ENCODE results near the gene CLDN3. TPM values are rescaled to one million over a fixed set of nuclear protein-coding genes. Genes with fewer than 3 reads are reported as not detected.

The CLDN3 gene
- total and polyA plus RNA-seq, 9 of the 15 experiments (the other 6 are each of a cell fraction or from before 2014, with no cell fraction given) = 0.29 TPM; not detected in 8

- Histone ChIP-seq H3K9me3 (replicated peaks; ENCODE audit: control insufficient read depth, insufficient read depth, low read depth, low read length) (no peaks in the 10 kb centered on the region), H2AFZ (ENCODE audit: low read depth, low read length) (peak overlapping the region; percentile 34; the same call in 1 of the 2 replicates), H3K36me3 (ENCODE audit: control insufficient read depth, insufficient read depth, low read length) (no peaks in the 10 kb centered on the region), H3K4me3 (no peak overlapping the region), H3K9ac (ENCODE audit: insufficient read depth in 1 of 2, low read depth in 2 of 2, low read length in 2 of 2) (peak overlapping the region in 1 of 2 experiments; percentile 41; a peak in 1 of 4 replicates), H3K27me3 (ENCODE audit: control insufficient read depth in 2 of 2, insufficient read depth in 2 of 2, low read length in 2 of 2) (no peaks in the 10 kb centered on the region; a peak in 1 of 5 replicates), H3K27ac (ENCODE audit: extremely low read depth, low read depth, low read length) (no peak overlapping the region), H3K4me1 (replicated peaks in 1 of 2; ENCODE audit: control insufficient read depth in 2 of 2, insufficient read depth in 2 of 2, low read length in 2 of 2) (peaks cover 10 to 13% of the 10 kb centered on the region in 2 experiments; a peak in 4 of 5 replicates), H3K9me1 (ENCODE audit: control insufficient read depth, insufficient read depth, low read length) (no peaks in the 10 kb centered on the region), H3K79me2 (ENCODE audit: control insufficient read depth, insufficient read depth, low read length) (no peaks in the 10 kb centered on the region), H4K20me1 (replicated peaks; ENCODE audit: control insufficient read depth, insufficient read depth, low read length) (peaks cover 3% of the 10 kb centered on the region; the same call in 1 of the 2 replicates), H3K4me2 (ENCODE audit: insufficient read depth, low read length) (no peak overlapping the region; the same call in 1 of the 2 replicates)
- DNase-seq (ENCODE audit: extremely low read depth in 1 of 4, low spot score in 3 of 4) (no peak), ATAC-seq (no peak), FAIRE-seq (no peak)
- in situ Hi-C loops (cut with MboI) = no loop called here
- 44% methylated on average over 3 of the region's 3 CpGs for WGBS (ENCODE audit: insufficient coverage, low coverage, missing lambda C conversion rate)
- CTCF ChIA-PET (ENCODE audit: low intra/inter-chr PET ratio) = no interaction called here
- BruUV-seq (replicated peaks) = no TSS peak
- intact Hi-C loops (cut with micrococcal nuclease) = no loop called here
- POLR2A ChIA-PET = interaction anchor here (0.6 to 1.6 kb wide), 6 partner anchors 10 to 206 kb away, joined by 3 to 6 read pairs (median 4); partner anchors contain the start of genes ABHD11 and BAZ1B
- TF ChIP-seq ZNF764 (CRISPR knock-in tag; IDR thresholded peaks at IDR 0.05; ENCODE audit: low read depth) (no peak), HNRNPUL1 (IDR thresholded peaks at IDR 0.05; ENCODE audit: low read length) (no peak), ZNF347 (CRISPR knock-in tag; IDR thresholded peaks at IDR 0.05; ENCODE audit: low read depth) (no peak), CHCHD3 (CRISPR knock-in tag; IDR thresholded peaks at IDR 0.05) (no peak), TEAD2 (tag; IDR thresholded peaks at IDR 0.05) (no peak), SREBF2 (CRISPR knock-in tag; IDR thresholded peaks at IDR 0.05) (no peak), RFX5 (IDR thresholded peaks at IDR 0.05; ENCODE audit: low read depth, low read length) (no peak), STAT5B (CRISPR knock-in tag; IDR thresholded peaks at IDR 0.05) (no peak), ZNF124 (CRISPR knock-in tag; IDR thresholded peaks at IDR 0.05) (no peak), BRCA1 (IDR thresholded peaks at IDR 0.05) (no peak), BRCA1 (CRISPR knock-in tag; IDR thresholded peaks at IDR 0.05) (no peak), DACH1 (IDR thresholded peaks at IDR 0.05; ENCODE audit: partially characterized antibody) (peak; percentile 27), NCOR1 (IDR thresholded peaks at IDR 0.05) (no peak), ZNF174 (CRISPR knock-in tag; IDR thresholded peaks at IDR 0.05) (no peak), TRIM28 (IDR thresholded peaks at IDR 0.05) (no peak), MCM2 (IDR thresholded peaks at IDR 0.05; ENCODE audit: low read depth) (no peak), ZNF79 (CRISPR knock-in tag; IDR thresholded peaks at IDR 0.05; ENCODE audit: low read depth) (no peak), MAFF (IDR thresholded peaks at IDR 0.05; ENCODE audit: low read length) (peak; percentile 78), FOXK2 (conservative IDR thresholded peaks at IDR 0.05 in 1 of 2, IDR thresholded peaks at IDR 0.05 in 1 of 2; ENCODE audit: low read depth in 2 of 2) (0 out of 4 replicates have a peak, but pooled peaks of 1 of the 2 experiments have one; percentile 12), EHMT2 (IDR thresholded peaks at IDR 0.05) (no peak), FIP1L1 (IDR thresholded peaks at IDR 0.05; ENCODE audit: low read depth, low read length, poor library complexity, severe bottlenecking) (no peak), NCOA1 (IDR thresholded peaks at IDR 0.05; ENCODE audit: low read depth) (no peak), BACH1 (tag; IDR thresholded peaks at IDR 0.05) (peak; percentile 91), ZNF41 (CRISPR knock-in tag; conservative IDR thresholded peaks at IDR 0.05) (no peak)
- TF ChIP-seq, protein P1, sequence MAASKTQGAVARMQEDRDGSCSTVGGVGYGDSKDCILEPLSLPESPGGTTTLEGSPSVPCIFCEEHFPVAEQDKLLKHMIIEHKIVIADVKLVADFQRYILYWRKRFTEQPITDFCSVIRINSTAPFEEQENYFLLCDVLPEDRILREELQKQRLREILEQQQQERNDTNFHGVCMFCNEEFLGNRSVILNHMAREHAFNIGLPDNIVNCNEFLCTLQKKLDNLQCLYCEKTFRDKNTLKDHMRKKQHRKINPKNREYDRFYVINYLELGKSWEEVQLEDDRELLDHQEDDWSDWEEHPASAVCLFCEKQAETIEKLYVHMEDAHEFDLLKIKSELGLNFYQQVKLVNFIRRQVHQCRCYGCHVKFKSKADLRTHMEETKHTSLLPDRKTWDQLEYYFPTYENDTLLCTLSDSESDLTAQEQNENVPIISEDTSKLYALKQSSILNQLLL (CRISPR knock-in tag; IDR thresholded peaks at IDR 0.05; ENCODE audit: borderline replicate concordance) = no peak
Observed at GRCh38 chr7:73727952-73728351, 42.1 kb downstream of the CLDN3 start.
